ENCODE data around the gene PPP2R5E.

PPP2R5E gene

GRCh38 chr14:63468294-63468693 is 74.9 kb downstream of the PPP2R5E start:
- no peak for DNase-seq

GRCh38 chr14:63467440-63468072 is 75.6 kb downstream of the PPP2R5E start:
- DNase-seq, result no peak

- DNase-seq, result no peak
Observed at GRCh38 chr14:63465347-63465746, 77.8 kb downstream of the PPP2R5E start.

- no peak for DNase-seq
Observed at GRCh38 chr14:63460680-63461369, 82.4 kb downstream of the PPP2R5E start.

GRCh38 chr14:63459738-63460137 is 83.4 kb downstream of the PPP2R5E start:
- DNase-seq, result no peak

GRCh38 chr14:63457498-63457897 is 85.7 kb downstream of the PPP2R5E start:
- no peak for DNase-seq

GRCh38 chr14:63454863-63455622 is 88.1 kb downstream of the PPP2R5E start:
- no peak for DNase-seq

- no peak for DNase-seq
Observed at GRCh38 chr14:63454436-63454835, 88.7 kb downstream of the PPP2R5E start.

- no peak for DNase-seq
Observed at GRCh38 chr14:63453443-63453936, 89.7 kb downstream of the PPP2R5E start.

GRCh38 chr14:63452796-63453195 is 90.4 kb downstream of the PPP2R5E start:
- no peak for DNase-seq

GRCh38 chr14:63448841-63449240 is 94.3 kb downstream of the PPP2R5E start:
- DNase-seq, result no peak

GRCh38 chr14:63444588-63444987 is 98.6 kb downstream of the PPP2R5E start:
- DNase-seq, result no peak

GRCh38 chr14:63443988-63444387 is 99.2 kb downstream of the PPP2R5E start:
- no peak for DNase-seq

GRCh38 chr14:63443361-63443760 is 99.8 kb downstream of the PPP2R5E start:
- no peak for DNase-seq

- DNase-seq, result peak; percentile 87
Observed at GRCh38 chr14:63438065-63438757, 105.0 kb downstream of the PPP2R5E start.

GRCh38 chr14:63436286-63437098 is 106.7 kb downstream of the PPP2R5E start:
- DNase-seq, result no peak

- no peak for DNase-seq
Observed at GRCh38 chr14:63435838-63436237, 107.3 kb downstream of the PPP2R5E start.

GRCh38 chr14:63435204-63435603 is 108.0 kb downstream of the PPP2R5E start:
- no peak for DNase-seq

GRCh38 chr14:63432888-63433552 is 110.2 kb downstream of the PPP2R5E start:
- DNase-seq, result no peak

- DNase-seq, result no peak
Observed at GRCh38 chr14:63432228-63432627, 110.9 kb downstream of the PPP2R5E start.

GRCh38 chr14:63431466-63431865 is 111.7 kb downstream of the PPP2R5E start:
- DNase-seq, result no peak

GRCh38 chr14:63428486-63428885 is 114.7 kb downstream of the PPP2R5E start:
- DNase-seq, result no peak
